ENCODE measurements around the gene MUC3A. TPM values are rescaled to one million over a fixed set of nuclear protein-coding genes. Genes with fewer than 3 reads are reported as not detected.
"Not testable (repeated sequence)": the region's sequence is repeated elsewhere in the genome, so short reads cannot be mapped to it uniquely, and the experiment has no call there.

Gene MUC3A
- total RNA-seq, 2 experiments from 2014 or later: not detected

DNA sequence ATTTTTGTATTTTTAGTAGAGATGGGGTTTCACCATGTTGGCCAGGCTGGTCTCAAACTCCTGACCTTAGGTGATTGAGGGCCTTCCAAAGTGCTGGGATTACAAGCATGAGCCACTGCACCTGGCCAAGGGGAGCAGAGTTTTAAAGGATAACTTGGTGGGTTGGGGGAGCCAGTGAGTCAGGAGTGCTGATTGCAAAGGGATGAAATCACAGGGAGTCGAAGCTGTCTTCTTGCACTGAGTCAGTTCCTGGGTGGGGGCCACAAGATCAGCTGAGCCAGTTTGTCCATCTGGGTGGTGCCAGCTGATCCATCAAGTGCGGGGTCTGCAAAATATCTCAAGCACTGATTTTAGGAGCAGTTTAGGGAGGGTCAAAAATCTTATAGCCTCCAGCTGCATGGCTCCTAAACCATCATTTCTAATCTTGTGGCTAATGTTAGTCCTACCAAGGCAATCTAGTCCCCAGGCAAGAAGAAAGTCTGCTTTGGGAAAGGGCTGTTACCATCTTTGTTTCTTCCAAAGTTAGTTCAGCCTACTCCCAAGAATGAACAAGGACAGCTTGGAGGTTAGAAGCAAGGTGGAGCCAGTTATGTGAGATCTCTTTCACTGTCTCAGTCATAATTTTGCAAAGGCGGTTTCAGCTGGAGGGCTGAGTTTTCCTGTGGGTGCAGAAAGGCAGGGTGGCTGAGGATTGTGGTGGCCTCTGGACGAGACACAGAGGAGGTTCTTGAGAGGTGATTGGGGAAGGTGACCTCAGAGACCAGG is 35.9 kb downstream of the MUC3A start:
- H3K27ac Mint-ChIP-seq; ATAC-seq; H3K36me3 Mint-ChIP-seq (ENCODE audit: low read depth); POLR2A ChIA-PET; CTCF ChIA-PET; H3K4me1 Mint-ChIP-seq (ENCODE audit: low read depth); H3K9me3 Mint-ChIP-seq (ENCODE audit: insufficient read depth); H3K4me3 Mint-ChIP-seq; DNase-seq; H3K27me3 Mint-ChIP-seq (ENCODE audit: low read depth): not testable (repeated sequence)

- no peaks in the 10 kb centered on the region for H3K4me1 Mint-ChIP-seq (ENCODE audit: low read depth)
- DNase-seq: no peak
- no peak for ATAC-seq
- H3K27ac Mint-ChIP-seq: no peak overlapping the region
- no peaks in the 10 kb centered on the region for H3K27me3 Mint-ChIP-seq (ENCODE audit: low read depth)
- POLR2A ChIA-PET: no interaction called here
- CTCF ChIA-PET: no interaction called here
- no peak overlapping the region for H3K4me3 Mint-ChIP-seq
- H3K9me3 Mint-ChIP-seq (ENCODE audit: insufficient read depth): peaks cover 3% of the 10 kb centered on the region
- H3K36me3 Mint-ChIP-seq (ENCODE audit: low read depth): no peaks in the 10 kb centered on the region
Measured at GRCh38 chr7:100991631-100992030, 42.3 kb downstream of the MUC3A start.

DNA sequence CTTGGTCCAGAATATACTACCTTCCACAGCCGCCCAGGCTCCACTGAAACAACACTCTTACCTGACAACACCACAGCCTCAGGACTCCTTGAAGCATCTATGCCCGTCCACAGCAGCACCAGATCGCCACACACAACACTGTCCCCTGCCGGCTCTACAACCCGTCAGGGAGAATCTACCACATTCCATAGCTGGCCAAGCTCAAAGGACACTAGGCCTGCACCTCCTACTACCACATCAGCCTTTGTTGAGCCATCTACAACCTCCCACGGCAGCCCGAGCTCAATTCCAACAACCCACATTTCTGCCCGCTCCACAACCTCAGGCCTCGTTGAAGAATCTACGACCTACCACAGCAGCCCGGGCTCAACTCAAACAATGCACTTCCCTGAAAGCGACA is 42.9 kb downstream of the MUC3A start:
- H3K4me3 Mint-ChIP-seq; H3K9me3 Mint-ChIP-seq (ENCODE audit: insufficient read depth); POLR2A ChIA-PET; H3K27me3 Mint-ChIP-seq (ENCODE audit: low read depth); DNase-seq; CTCF ChIA-PET; ATAC-seq; H3K36me3 Mint-ChIP-seq (ENCODE audit: low read depth); H3K27ac Mint-ChIP-seq; H3K4me1 Mint-ChIP-seq (ENCODE audit: low read depth): not testable (repeated sequence)

DNA sequence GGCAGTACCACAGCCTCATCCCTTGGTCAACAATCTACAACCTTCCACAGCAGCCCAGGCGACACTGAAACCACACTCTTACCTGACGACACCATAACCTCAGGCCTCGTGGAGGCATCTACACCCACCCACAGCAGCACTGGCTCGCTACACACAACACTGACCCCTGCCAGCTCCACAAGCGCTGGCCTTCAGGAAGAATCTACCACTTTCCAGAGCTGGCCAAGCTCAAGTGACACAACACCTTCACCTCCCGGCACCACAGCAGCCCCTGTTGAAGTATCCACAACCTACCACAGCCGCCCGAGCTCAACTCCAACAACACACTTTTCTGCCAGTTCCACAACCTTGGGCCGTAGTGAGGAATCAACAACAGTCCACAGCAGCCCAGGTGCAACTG is 45.3 kb downstream of the MUC3A start:
- H3K4me3 Mint-ChIP-seq; H3K4me1 Mint-ChIP-seq (ENCODE audit: low read depth); H3K27ac Mint-ChIP-seq; POLR2A ChIA-PET; ATAC-seq; CTCF ChIA-PET; H3K36me3 Mint-ChIP-seq (ENCODE audit: low read depth); H3K27me3 Mint-ChIP-seq (ENCODE audit: low read depth); DNase-seq; H3K9me3 Mint-ChIP-seq (ENCODE audit: insufficient read depth): not testable (repeated sequence)

DNA sequence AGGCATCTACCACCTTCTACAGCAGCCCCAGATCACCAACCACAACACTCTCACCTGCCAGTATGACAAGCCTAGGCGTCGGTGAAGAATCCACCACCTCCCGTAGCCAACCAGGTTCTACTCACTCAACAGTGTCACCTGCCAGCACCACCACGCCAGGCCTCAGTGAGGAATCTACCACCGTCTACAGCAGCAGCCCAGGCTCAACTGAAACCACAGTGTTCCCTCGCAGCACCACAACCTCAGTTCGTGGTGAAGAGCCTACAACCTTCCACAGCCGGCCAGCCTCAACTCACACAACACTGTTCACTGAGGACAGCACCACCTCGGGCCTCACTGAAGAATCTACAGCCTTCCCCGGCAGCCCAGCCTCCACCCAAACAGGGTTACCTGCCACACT is 49.2 kb downstream of the MUC3A start:
- H3K4me3 Mint-ChIP-seq, CTCF ChIA-PET: not testable (repeated sequence)

DNA sequence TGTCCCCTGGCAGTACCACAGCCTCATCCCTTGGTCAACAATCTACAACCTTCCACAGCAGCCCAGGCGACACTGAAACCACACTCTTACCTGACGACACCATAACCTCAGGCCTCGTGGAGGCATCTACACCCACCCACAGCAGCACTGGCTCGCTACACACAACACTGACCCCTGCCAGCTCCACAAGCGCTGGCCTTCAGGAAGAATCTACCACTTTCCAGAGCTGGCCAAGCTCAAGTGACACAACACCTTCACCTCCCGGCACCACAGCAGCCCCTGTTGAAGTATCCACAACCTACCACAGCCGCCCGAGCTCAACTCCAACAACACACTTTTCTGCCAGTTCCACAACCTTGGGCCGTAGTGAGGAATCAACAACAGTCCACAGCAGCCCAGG is 50.0 kb downstream of the MUC3A start:
- H3K4me1 Mint-ChIP-seq (ENCODE audit: low read depth); DNase-seq; H3K9me3 Mint-ChIP-seq (ENCODE audit: insufficient read depth); H3K36me3 Mint-ChIP-seq (ENCODE audit: low read depth); H3K4me3 Mint-ChIP-seq; ATAC-seq; H3K27ac Mint-ChIP-seq; H3K27me3 Mint-ChIP-seq (ENCODE audit: low read depth); CTCF ChIA-PET; POLR2A ChIA-PET: not testable (repeated sequence)

More for the DNA sequence above, 49.2 kb downstream of the MUC3A start:
- DNase-seq; POLR2A ChIA-PET; H3K27me3 Mint-ChIP-seq (ENCODE audit: low read depth); H3K9me3 Mint-ChIP-seq (ENCODE audit: insufficient read depth); H3K27ac Mint-ChIP-seq; H3K36me3 Mint-ChIP-seq (ENCODE audit: low read depth); H3K4me1 Mint-ChIP-seq (ENCODE audit: low read depth); ATAC-seq: not testable (repeated sequence)

DNA sequence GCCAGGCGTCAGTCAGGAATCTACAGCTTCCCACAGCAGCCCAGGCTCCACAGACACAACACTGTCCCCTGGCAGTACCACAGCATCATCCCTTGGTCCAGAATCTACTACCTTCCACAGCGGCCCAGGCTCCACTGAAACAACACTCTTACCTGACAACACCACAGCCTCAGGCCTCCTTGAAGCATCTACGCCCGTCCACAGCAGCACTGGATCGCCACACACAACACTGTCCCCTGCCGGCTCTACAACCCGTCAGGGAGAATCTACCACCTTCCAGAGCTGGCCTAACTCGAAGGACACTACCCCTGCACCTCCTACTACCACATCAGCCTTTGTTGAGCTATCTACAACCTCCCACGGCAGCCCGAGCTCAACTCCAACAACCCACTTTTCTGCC is 50.7 kb downstream of the MUC3A start:
- DNase-seq; H3K4me3 Mint-ChIP-seq; H3K27me3 Mint-ChIP-seq (ENCODE audit: low read depth); POLR2A ChIA-PET; H3K36me3 Mint-ChIP-seq (ENCODE audit: low read depth); CTCF ChIA-PET; H3K4me1 Mint-ChIP-seq (ENCODE audit: low read depth); H3K27ac Mint-ChIP-seq; ATAC-seq; H3K9me3 Mint-ChIP-seq (ENCODE audit: insufficient read depth): not testable (repeated sequence)

GRCh38 chr7:101002333-101002732 is 53.0 kb downstream of the MUC3A start:
- H3K27me3 Mint-ChIP-seq (ENCODE audit: low read depth); H3K4me1 Mint-ChIP-seq (ENCODE audit: low read depth); H3K4me3 Mint-ChIP-seq; ATAC-seq; H3K9me3 Mint-ChIP-seq (ENCODE audit: insufficient read depth); DNase-seq; H3K36me3 Mint-ChIP-seq (ENCODE audit: low read depth); H3K27ac Mint-ChIP-seq; CTCF ChIA-PET; POLR2A ChIA-PET: not testable (repeated sequence)

DNA sequence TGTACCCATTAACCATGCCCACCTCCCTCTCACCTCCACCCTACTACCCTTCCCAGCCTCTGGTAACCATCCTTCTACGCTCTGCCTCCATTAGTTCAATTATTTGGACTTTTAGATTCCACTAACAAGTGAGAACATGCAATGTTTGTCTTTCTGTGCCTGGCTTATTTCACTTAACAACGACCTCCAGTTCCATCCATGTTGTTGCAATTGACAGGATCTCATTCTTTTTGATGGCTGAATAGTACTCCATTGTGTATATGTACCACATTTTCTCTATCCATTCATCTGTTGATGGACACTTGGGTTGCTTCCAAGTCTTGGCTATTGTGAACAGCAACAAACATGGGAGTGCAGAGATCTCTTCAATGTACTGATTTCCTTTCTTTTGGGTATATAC is 58.0 kb downstream of the MUC3A start:
- H3K27ac Mint-ChIP-seq; ATAC-seq; H3K9me3 Mint-ChIP-seq (ENCODE audit: insufficient read depth); CTCF ChIA-PET; H3K36me3 Mint-ChIP-seq (ENCODE audit: low read depth); H3K27me3 Mint-ChIP-seq (ENCODE audit: low read depth); H3K4me1 Mint-ChIP-seq (ENCODE audit: low read depth); POLR2A ChIA-PET; DNase-seq; H3K4me3 Mint-ChIP-seq: not testable (repeated sequence)

DNA sequence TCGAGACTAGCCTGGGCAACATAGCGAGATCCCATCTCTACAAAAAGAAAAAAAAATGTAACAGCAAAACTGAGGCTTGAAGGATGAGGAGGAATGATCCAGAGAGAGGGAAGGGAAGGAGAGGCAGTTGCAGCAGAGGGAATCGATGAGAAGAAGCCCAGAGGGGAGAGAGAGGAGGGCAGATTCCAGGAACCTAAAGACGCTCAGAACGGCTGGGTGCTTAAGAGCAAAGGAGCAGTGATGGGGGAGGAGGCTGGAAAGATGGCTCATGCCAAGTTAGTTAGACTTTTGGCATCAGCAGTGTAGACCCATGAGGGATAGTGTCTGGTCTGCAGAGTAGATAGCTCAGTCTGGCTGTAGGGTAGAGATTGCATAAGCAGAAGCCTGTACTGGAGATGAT is 60.3 kb downstream of the MUC3A start:
- Mint-ChIP-seq H3K36me3 (ENCODE audit: low read depth) (no peaks in the 10 kb centered on the region), H3K4me3 (no peak overlapping the region), H3K27ac (no peak overlapping the region), H3K27me3 (ENCODE audit: low read depth) (no peaks in the 10 kb centered on the region), H3K9me3 (ENCODE audit: insufficient read depth) (no peaks in the 10 kb centered on the region), H3K4me1 (ENCODE audit: low read depth) (no peaks in the 10 kb centered on the region)
- ATAC-seq (no peak), DNase-seq (no peak)
- POLR2A ChIA-PET: no interaction called here
- CTCF ChIA-PET: no interaction called here

DNA sequence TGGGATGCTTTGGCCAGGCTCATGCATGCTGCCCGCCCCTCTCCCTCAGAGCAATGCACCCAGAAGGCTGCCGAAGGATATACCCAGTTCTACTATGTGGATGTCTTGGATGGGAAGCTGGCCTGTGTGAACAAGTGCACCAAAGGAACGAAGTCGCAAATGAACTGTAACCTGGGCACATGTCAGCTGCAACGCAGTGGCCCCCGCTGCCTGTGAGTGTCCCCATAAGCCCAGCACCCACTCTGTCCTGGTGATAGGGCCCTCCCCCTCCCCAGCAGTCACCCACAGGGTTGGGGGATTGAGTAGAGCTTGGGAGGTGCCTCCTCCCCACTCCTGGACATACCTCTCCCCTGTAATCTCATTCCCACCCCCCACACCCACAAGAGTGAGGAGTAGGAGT is 63.6 kb downstream of the MUC3A start:
- CTCF ChIA-PET: interaction anchor here (1.7 kb wide), 1 partner anchor 46 kb away, joined by 4 read pairs; no protein-coding TSS in a partner anchor
- no peak overlapping the region for H3K27ac Mint-ChIP-seq
- no peaks in the 10 kb centered on the region for H3K9me3 Mint-ChIP-seq (ENCODE audit: insufficient read depth)
- H3K4me1 Mint-ChIP-seq (ENCODE audit: low read depth): peaks cover 17% of the 10 kb centered on the region
- no peak for DNase-seq
- POLR2A ChIA-PET: no interaction called here
- H3K27me3 Mint-ChIP-seq (ENCODE audit: low read depth): no peaks in the 10 kb centered on the region
- no peaks in the 10 kb centered on the region for H3K36me3 Mint-ChIP-seq (ENCODE audit: low read depth)
- no peak overlapping the region for H3K4me3 Mint-ChIP-seq
- ATAC-seq: no peak

GRCh38 chr7:101015626-101016025 is 66.3 kb downstream of the MUC3A start:
- H3K27me3 Mint-ChIP-seq (ENCODE audit: low read depth): no peaks in the 10 kb centered on the region
- POLR2A ChIA-PET: interaction anchor here (1.0 kb wide), 1 partner anchor 141 kb away, joined by 3 read pairs; the partner anchor contains the start of gene SRRT
- H3K9me3 Mint-ChIP-seq (ENCODE audit: insufficient read depth): no peaks in the 10 kb centered on the region
- H3K4me3 Mint-ChIP-seq: peak overlapping the region; percentile 22
- peaks cover 25% of the 10 kb centered on the region for H3K4me1 Mint-ChIP-seq (ENCODE audit: low read depth)
- H3K36me3 Mint-ChIP-seq (ENCODE audit: low read depth): no peaks in the 10 kb centered on the region
- peak overlapping the region; percentile 57 for H3K27ac Mint-ChIP-seq
- no peak for DNase-seq
- no peak for ATAC-seq
- CTCF ChIA-PET: interaction anchor here (0.8 kb wide), 1 partner anchor 62 kb away, joined by 3 read pairs; no protein-coding TSS in a partner anchor

All from activated CD8-positive, alpha-beta T cell treated with anti-CD3 and anti-CD28 coated beads, Interleukin-2, amount 10 ng/mL, durations not matched to agents 7 days and 5 days (primary cell).